ELF-1 (cell line): ENCODE data around the gene C2orf74.
"Not testable (repeated sequence)": the region's sequence is repeated elsewhere in the genome, so short reads cannot be mapped to it uniquely, and the experiment has no call there.

Experiments used
- DNase-seq: peaks from one replicate; pipeline ENCODE4 v3.0.0-alpha.2; 2016; ENCODE audit warnings: low read depth, low spot score

The C2orf74 gene

DNA sequence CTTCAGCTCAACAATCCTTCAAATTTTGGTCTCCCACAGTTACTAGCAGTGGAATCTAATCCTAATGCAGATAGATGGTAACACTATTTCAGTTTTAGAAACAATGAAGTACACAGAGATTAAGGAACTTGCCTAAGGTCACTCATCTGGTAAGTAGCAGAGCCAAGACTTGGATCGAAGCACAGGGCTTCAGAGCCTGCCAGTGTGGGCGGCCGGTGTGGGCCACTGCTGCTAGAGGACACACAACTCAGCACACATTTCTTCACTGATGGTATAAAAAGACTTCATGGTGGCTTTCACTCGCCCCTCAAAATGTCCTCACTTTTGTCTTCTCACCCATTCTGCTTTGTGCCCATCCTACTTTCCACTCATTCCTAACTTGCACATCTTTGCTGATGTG, 11.1 kb downstream of the C2orf74 start:
- DNase-seq = no peak

DNA sequence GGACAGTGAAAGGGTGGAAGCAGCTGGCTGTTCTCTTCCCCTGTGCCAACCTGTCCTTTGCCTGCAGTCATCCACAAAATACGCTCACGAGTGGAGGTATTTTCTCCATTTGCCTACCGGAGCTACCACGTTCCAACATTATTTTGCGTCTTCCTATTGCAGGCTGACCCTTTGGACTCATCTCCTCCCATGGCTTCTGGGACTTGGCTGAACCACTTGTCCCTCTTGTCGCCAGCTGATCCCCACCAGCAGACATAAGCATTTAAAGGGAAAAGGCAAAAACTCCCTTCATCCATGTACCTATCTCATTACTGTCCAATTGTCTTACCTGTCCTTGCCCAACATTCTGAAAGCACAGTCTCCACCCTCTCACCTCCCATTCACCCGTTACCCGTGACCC, 13.0 kb downstream of the C2orf74 start:
- no peak for DNase-seq

DNA sequence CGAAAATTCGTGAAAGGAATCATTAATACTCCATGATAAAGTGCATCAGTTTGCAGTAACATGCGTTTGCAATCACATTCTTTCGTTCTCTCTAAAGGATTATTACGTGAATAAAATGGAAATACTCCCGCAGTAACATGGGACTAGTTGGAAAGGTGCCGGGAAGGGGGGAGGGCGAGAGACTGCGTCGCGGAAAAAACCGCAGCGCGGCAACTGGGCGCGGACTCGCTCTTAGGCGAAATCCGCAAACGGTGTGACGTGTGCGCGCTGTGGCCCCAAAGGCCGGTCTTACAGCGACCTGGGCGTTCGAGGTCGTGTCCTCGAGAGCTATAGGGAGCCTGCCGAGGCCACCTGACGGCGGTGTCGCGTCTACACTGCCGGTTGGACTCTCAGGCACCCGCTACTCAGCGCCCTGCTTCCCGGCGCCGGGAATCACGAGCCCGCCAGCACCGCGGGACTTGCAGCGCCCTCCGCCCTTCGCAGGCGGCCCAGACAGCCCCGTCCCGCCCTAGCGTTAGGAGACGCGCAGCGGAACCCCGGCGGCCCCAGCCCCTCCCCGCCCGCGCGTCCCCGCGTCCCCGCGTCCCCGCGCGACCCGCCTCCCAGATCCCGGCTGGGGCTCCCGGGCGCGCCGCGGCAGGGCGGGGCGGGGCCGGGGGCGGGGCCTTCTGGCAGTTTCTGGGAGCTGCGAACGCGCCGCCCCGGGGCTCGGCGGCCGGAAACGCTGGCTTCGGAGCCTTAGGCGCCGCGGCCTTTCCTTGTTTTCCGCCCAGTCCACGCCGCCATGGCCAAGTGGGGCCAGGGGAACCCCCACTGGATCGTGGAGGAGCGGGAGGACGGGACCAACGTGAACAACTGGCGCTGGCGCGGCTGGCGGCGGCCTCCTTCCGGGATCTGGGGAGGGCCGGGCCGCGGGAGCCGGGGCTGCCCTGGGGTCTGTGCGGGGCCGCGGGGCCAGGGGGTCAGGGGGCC, 15.1 kb downstream of the C2orf74 start:
- peak; percentile 93 for DNase-seq

DNA sequence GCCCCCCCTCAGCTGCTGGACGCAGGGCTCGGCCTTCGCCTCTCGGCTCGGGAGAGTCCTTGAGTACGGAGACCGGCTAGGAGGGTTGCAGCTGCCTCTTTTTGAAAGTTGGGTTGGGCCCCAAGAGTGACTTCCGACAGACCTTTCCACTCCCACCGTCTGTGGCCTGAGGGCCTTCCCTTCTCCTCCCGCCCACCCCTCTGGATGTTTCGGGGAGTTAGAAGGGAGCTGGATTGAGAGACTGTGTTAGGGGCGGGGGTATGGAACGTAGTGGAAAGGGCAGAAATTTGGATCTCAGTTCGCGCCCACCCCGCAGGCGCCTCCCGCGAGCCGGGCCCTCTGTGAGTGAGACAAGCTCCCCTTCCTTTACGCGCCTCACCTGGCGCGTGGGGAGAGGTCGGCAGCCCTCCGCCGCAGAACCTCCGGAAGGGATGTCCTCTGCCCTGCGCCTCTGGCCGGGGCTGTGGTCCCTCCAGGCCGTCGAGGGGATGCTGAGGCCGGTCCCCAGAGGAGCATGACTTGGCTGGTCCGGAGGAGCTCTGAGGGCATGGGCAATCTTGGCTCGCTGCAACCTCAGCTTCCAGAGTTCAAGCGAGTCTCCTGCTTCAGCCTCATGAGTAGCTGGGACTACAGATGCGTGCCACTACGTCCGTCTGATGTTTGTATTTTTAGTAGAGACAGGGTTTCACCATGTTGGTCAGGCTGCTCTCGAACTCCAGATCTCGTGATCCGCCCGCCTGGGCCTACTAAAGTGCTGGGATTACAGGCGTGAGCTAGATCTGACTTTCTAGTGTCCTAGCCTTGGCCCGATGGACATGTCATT, 15.9 kb downstream of the C2orf74 start:
- DNase-seq = peak; percentile 53

DNA sequence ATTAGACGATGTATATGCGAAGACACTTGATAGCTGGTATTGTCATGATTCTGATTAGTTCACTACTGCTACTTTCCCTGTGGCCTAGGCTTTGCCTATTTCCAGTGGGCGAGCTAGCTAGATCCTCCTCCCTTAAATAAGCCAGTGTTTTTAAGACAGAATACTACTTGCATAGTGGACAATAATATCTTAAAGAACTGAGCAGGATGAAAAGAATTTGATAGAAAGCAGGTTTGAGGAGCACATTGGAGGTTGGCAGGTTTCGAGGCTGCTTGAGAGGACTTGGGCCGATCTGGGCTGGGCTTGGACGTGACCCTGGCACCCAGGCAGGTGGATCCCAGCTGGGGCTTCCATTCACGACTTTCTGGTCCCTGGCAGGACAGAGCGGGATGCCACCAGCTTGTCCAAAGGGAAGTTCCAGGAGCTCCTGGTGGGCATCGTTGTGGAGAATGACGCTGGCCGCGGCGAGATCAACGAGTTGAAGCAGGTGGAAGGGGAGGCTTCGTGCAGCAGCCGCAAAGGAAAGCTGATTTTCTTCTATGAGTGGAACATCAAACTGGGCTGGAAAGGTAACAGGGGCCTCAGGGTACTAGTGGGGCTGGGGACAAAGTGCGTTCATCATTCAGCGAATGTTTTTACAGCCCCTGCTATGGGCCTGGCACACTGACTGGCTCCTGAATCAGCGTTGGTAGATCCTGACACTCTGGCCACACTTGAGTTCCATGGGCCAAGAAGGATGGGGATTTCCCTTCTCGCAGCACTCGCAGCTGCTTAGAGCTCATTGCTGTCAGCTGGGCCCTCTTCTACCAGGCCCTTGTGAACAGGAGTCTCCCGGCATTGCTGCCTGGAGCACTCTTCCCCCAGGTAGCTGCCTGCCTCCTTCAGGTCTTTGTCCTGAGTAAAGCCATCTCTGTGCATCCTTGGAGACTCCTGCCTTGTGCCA, 16.9 kb downstream of the C2orf74 start:
- no peak for DNase-seq

DNA sequence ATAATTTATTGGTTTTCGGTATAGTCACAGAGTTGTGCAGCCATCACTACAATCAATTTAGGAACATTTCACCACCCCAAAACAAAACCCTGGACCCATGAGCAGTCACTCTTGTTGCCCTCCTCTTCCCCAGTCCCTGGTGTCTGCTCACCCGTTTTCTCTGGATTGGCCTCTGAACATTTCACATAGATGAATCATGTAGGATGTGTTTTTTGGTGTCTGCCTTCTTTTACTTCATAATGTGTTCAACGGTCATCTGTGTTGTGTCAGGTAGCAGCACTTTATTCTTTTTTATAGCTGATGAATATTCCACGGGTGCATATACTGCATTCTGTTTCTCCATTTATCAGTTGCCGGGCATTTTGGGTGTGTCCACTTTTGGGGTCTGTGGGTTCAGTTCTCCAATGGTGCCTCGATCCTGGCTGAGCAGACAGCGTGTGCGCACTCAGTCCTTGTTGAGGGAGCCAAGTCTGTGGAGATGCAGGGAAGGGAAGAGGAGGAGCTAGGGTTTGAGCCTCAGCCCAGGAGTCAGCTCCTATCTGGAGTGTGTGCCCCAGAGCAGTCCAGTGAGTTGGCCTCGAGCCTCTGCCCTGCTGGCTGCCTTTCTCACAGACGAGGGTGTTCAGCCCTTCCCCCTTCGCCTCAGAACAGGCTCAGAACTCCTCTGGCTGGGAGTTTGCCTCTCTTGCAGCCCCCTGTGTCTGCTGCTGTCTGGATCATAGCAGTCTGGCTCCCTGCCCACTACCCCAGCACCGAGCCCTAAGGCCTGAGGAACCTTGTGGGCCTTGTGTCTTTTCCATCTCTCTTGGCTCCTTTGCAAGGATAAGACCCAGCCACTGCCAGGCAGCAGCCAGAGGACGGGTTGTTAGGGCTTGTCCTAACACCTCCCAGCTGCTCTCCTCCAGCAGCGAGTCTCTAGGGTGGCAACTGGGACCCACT, 18.0 kb downstream of the C2orf74 start:
- peak; percentile 47 for DNase-seq

DNA sequence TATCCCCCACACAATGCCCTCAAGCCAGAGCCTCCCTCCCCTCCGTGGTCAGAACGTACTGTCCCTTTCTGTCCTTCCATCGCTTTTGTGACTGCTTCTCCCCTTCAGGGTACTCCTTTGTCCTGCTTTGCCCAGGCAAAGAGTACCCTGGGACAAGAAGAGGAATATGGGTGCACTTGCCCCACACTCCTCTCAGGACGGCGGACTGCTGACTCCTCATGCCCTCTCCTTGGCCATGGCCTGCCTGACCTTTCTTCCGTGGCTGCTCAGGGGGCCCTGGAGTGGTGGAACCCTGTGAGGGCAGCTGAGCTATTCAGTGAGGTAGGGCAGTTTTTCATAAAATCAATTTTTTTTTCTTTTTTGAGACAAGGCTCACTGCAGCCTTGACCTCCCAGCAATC, 18.7 kb downstream of the C2orf74 start:
- no peak for DNase-seq

DNA sequence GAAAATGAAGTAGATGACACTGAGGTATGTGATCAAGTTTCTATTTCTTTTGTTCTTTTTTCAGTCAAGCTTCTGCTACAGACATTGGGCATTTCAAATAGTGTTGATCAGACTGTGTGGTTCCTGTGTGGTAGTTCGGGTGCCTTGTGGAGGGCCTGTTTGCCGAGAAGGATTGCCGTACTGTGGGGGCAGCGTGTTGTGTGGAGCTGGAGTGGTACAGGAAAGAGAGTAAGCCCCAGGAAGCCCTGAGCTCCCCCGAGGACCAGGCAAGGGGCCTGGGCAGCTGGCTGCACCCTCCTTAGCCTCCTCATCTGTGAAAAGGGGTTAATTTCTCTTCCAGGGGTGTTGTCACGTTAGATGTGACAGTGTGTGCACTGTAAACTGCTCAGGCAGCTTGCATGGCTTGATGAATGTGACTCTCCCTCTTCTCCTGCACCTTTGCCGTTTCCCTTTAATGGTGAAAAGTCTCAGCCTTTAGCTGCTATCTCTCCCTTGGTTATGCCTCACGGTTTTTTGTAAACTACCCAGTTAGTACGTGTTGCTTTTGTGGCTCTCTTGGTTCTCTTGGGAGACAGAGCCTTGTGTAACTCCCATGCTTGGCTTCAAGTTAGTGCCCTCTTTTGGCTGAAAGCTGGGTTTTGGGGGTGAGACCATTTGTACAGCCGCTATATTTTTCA, 19.5 kb downstream of the C2orf74 start:
- no peak for DNase-seq

DNA sequence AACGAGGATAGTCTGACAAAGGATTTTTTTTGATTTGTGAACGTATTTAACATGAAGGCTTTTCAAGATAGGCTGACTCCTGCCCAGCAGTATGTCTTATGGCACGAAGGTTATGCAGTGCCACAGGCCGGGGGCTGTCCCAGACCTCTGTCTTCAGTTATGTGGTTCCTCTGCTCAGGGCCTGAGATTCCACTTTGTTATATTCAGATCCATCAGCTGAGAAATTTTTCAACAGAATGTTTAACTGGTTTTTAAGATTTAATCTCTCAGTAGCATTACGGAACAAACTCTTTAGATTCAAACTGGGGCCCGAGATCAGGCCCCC, 20.0 kb downstream of the C2orf74 start:
- DNase-seq = no peak

DNA sequence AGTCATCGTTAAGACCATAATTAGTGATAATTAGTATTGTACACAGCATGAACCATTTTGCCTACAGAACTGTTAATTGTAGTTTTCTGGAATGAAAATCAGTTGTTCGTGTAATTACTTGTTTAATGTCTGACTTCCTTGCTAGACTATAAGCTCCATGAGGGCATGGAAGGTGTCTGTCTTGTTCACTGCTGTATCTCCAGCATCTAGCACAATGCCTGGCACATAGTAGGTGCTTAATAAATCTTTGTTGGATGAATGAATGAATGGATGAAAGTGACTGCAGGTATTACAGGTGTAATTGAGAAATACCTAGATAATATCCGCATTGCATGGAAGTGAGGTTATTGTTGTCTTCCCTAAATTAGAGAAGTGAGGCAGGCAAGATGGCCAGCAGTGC, 21.8 kb downstream of the C2orf74 start:
- DNase-seq = no peak

DNA sequence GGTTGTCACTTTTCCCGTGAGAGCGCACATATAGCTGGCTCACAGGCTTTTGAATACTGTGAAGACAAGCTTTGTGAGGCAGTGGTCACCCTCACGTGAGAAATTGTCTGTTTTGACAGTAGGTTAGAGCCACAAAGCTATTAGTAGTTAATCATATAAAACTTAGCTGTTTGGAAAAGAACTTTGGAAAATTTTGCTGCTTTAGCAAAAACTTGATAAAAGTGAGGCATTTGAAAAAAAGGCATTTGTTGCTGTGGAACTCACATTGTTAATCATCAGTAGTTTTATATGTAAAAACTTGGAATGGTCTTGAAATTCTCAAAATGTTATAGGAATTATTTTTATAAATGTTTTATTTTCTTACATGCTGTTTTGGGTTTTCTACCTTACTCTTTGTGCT, 22.3 kb downstream of the C2orf74 start:
- no peak for DNase-seq

DNA sequence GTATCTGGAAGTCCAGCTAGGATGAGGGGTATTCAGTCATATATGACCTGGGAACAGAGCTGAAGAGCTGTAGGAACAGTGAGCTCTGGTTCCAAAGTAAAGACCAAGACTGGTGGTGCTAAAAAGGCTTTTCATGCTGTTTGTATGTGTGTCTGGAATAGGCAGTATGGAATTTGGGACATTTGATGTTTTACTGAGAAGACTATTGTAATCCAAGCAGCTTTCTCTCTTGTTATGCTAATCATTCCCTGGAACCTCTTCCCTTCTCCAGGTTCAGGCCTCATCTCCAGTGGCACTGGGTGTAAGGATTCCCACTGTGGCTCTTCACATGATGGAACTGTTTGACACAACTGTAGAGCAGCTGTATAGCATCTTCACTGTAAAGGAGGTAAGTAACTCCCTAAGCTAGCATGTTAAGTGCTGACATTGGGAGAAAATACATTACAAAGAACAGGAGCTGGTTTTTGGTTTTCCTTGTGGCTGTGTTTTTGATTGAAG, 23.3 kb downstream of the C2orf74 start:
- DNase-seq = no peak

DNA sequence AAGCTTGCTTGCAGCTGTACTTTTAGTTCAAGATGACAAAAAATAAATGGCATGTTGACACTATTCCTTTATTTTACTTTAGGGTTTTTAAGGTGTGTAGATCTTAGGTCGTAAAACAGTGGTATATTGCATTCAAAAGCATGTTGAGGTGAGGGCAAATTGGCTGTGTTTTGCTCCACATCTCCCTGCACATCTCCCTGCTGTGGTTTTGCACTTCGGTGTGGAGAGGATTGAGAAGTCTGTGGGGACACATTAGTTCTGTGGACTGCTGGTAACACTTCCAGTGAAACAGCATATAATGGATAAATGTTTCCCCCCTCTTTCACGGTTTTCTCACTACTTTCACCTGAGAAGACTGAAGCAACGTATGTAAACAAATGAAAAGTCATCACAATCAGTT, 25.1 kb downstream of the C2orf74 start:
- no peak for DNase-seq

DNA sequence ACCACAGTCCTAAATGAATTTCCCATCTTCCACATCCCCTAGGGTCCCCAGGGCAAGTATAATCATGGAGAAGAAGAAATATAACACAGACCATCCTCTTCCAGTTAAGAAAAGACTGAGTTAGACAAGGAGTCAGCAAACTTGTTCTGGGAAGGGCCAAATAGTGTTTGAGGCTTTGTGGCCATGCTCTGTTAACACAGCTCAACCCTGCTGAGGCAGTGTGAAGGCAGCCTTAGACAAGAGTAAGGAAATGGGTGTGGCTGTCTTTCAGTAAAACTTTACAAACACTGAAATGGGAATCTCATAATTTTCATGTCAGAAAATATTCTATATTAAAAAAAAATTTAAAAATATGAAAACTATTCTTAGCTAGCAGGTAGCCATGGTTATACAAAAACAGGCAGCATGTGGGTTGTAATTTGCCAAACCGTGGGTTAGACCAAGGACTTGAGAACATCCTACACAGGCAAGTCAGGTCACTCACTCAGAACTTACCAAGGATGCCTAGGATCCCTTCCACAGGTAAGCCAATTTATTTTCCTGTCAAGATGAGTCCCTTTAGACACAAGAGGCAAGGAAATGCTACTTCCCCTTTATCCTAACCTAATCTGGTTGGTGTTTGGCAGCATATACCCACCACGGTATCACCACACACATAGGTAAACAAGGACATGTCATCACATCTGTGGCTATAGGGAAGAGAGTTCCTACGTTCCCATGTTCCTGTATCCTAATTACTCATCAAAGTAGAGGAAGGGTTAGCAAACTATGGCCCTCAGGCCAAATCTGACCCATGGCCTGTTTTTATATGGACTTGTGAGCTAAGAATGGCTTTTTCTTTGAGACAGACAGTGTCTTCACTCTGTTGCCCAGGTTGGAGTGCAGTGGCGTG, 31.9 kb downstream of the C2orf74 start:
- DNase-seq = no peak

DNA sequence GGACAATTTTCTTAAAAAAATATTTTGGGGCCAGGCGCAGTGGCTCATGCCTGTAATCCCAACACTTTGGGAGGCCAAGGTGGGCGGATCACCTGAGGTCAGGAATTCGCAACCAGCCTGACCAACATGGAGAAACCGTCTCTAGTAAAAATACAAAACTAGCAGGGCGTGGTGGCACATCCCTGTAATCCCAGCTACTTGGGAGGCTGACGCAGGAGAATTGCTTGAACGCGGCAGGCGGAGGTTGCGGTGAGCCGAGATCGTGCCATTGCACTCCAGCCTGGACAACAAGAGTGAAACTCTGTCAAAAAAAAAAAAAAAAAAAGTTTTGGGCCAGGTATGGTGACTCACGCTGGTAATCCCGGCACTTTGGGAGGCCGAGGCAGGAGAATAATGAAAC, 32.7 kb downstream of the C2orf74 start:
- DNase-seq = not testable (repeated sequence)

DNA sequence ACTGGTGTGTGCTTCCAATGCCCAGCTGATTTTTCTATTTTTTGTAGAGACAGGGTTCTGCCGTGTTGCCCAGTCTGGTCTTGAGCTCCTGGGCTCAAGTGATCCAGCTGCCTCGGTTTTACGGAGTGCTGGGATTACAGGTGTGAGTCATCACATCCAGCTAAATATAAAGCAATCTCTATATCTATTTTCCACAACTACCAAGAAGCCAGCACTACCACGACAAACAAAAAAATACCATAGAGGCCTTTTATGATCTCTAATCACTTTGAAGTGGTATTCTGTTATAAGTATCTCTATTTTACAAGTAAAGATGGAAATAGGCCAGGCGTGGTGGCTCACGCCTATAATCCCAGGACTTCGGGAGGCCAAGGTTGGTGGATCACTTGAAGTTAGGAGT, 34.7 kb downstream of the C2orf74 start:
- DNase-seq = no peak

DNA sequence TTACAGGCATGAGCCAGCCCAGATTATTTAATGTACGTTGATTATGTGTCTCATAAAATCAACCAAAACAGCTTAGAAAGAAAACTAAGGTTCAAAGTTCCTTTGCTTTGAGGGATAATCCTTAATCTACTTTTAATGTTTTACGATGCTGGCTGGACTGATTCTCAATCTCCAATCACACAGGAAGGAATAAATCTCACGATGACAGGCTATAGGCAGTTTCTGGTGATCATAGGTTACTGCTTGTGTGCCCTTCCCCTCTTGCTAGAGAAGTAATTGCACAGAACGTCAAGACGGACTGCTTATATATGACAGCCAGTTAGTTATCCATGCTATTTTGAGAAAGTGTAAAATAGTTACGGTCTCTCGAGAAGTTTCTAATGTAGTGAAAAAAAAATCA, 43.1 kb downstream of the C2orf74 start:
- no peak for DNase-seq

DNA sequence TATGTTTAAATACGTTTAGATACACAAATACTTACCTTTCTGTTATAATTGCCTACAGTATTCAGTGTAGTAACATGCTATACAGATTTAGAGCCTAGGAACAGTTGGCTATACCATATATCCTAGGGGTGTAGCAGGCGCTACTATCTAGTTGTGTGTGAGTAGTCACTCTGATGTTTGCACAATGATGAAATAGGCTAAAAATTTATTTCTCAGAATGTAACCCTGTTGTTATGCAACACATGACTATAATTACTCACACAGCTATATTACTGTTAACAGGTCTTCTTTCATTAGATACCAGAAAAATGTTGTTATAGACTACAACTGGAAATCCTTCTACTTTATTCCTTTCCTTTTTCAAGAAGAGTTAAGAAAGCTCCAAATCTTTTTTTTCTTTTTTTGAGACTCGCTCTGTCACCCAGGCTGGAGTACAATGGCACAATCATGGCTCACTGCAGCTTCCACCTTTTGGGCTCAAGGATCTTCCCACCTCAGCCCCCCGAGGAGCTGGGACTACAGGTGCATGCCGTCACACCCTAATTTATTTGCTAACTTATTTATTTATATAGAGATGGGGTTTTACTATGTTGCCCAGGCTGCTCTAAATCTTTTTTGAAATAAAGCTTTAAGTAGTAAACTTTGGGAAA, 48.5 kb downstream of the C2orf74 start:
- no peak for DNase-seq
